HepG2 (cell line): ENCODE measurements around the gene RAP1GAP2. TPM values are rescaled to one million over a fixed set of nuclear protein-coding genes. Genes with fewer than 3 reads are reported as not detected.

Experiments
- ATAC-seq: fragments of 200-7000 bp; cut with Tn5 transposase; 3 replicates; pipeline ENCODE4 v1.9.1; 2020; ENCODE audit warnings: mild to moderate bottlenecking, moderate library complexity
- BruUV-seq: library from RNA; stranded (reverse); fragments of 400-500 nt; replicated peaks from 2 replicates; lab custom pipeline; 2021; lab: Mats Ljungman, UMichigan
- CTCF ChIA-PET: fragments of 300-600 bp; formaldehyde crosslinking; extraction: SDS; loops from one replicate; lab custom pipeline; 2021; ENCODE audit warnings: low total read pairs, inconsistent platforms, low intra/inter-chr PET ratio; lab: Yijun Ruan, JAX
- POLR2A ChIA-PET: fragments of 350-600 bp; sonication (Branson Sonifier 250); formaldehyde crosslinking; loops from one replicate; lab custom pipeline; 2020; ENCODE audit warnings: antibody characterized with exemption, inconsistent platforms; lab: Yijun Ruan, JAX
- DNase-seq: peaks from one replicate; pipeline ENCODE4 v3.0.0-alpha.2; 2015; ENCODE audit warnings: low spot score
- FAIRE-seq: peaks from 3 replicates; lab custom pipeline; 2011; peaks lifted over from hg19 to GRCh38; lab: Jason Lieb, UNC
- H2AFZ ChIP-seq: one replicate; pipeline ENCODE4 v1.6.1; 2011; ENCODE audit warnings: low read length, inconsistent platforms
- H3K27ac ChIP-seq: fragments of 300-600 bp; 3 replicates; pipeline ENCODE4 v1.8.0; 2011; ENCODE audit warnings: mixed run types, mild to moderate bottlenecking, mixed read lengths, low read length, inconsistent platforms; ENCODE audit not compliant: insufficient read depth; ENCODE audit errors: extremely low read length
- H3K27me3 ChIP-seq, 2 experiments: fragments of 200-600 bp in 1 of 2; 2 replicates in 1 of 2; 3 replicates in 1 of 2; pipeline versions ENCODE4 v1.6.0 to v1.8.0; 2011; ENCODE audit warnings: low read length in 2 of 2, mild to moderate bottlenecking in 2 of 2, moderate library complexity in 2 of 2, inconsistent platforms in 1 of 2; ENCODE audit not compliant: insufficient read depth in 2 of 2, control insufficient read depth in 1 of 2
- H3K36me3 ChIP-seq, 2 experiments: fragments of 200-600 bp in 1 of 2; replicated peaks in 1 of 2; 2 replicates in 1 of 2; 3 replicates in 1 of 2; pipeline versions ENCODE4 v1.5.1 to v1.8.0; 2011; ENCODE audit warnings: low read length in 2 of 2, inconsistent platforms in 1 of 2; ENCODE audit not compliant: insufficient read depth in 2 of 2, control insufficient read depth in 1 of 2
- H3K4me1 ChIP-seq: 2 replicates; pipeline ENCODE4 v1.5.1; 2012; ENCODE audit warnings: low read length, inconsistent platforms; ENCODE audit not compliant: insufficient read depth
- H3K4me2 ChIP-seq: 2 replicates; pipeline ENCODE4 v1.6.0; 2011; ENCODE audit warnings: low read depth, low read length, inconsistent platforms
- H3K4me3 ChIP-seq, 3 experiments: fragments of 200-600 bp in 1 of 3; sonication (generic), shearing (Covaris generic) in 1 of 3; replicated peaks in 1 of 3; 2 replicates each; pipeline ENCODE4 v1.5.1; 2011 to 2016; ENCODE audit warnings: low read length in 3 of 3, inconsistent platforms in 2 of 3, low read depth in 2 of 3, mild to moderate bottlenecking in 2 of 3, control low read depth in 1 of 3, mixed read lengths in 1 of 3; ENCODE audit not compliant: insufficient read depth in 1 of 3
- H3K79me2 ChIP-seq: one replicate; pipeline ENCODE4 v1.6.1; 2011; ENCODE audit warnings: low read length, inconsistent platforms; ENCODE audit not compliant: insufficient read depth
- H3K9ac ChIP-seq: 2 replicates; pipeline ENCODE4 v1.6.0; 2011; ENCODE audit warnings: mild to moderate bottlenecking, low read depth, low read length, inconsistent platforms; ENCODE audit not compliant: insufficient read depth
- H3K9me3 ChIP-seq: 2 replicates; pipeline ENCODE4 v1.5.1; 2012; ENCODE audit warnings: mild to moderate bottlenecking, low read length
- H4K20me1 ChIP-seq: 2 replicates; pipeline ENCODE4 v1.6.0; 2011; ENCODE audit warnings: inconsistent platforms, mild to moderate bottlenecking, low read length, moderate library complexity; ENCODE audit not compliant: insufficient read depth
- CHD4 ChIP-seq: fragments of 200-600 bp; sonication (generic); IDR thresholded peaks from 2 replicates; pipeline ENCODE4 v1.7.0; 2017; ENCODE audit warnings: mild to moderate bottlenecking, low read length, borderline replicate concordance
- USF2 ChIP-seq, 2 experiments: sonication (generic) in 1 of 2; formaldehyde crosslinking in 1 of 2; IDR thresholded peaks; 2 replicates each; pipeline versions ENCODE4 v1.5.1 to v1.6.1; 2011 to 2020; ENCODE audit warnings: borderline replicate concordance in 1 of 2, low read depth in 1 of 2, low read length in 1 of 2, mild to moderate bottlenecking in 1 of 2, missing genetic modification reagents in 1 of 2, moderate library complexity in 1 of 2
- ZNF687 ChIP-seq: sonication (generic); formaldehyde crosslinking; IDR thresholded peaks from 2 replicates; pipeline ENCODE4 v1.5.1; 2020; ENCODE audit warnings: mild to moderate bottlenecking, missing genetic modification reagents, moderate library complexity
- WGBS: methylation state at CpG from one replicate; pipeline ENCODE4 v1.1.6; 2017; ENCODE audit warnings: low lambda C conversion rate; 5-methylcytosine and 5-hydroxymethylcytosine counted together
- in situ Hi-C: cut with HindIII; loops from 2 replicates; pipeline ENCODE4 v1.10.0; 2017; ENCODE audit warnings: low pct_unique_long_range_greater_than_20kb; ENCODE audit not compliant: extremely low pct_ligation_motif_present
- intact Hi-C: fragments of 100-400 bp; cut with micrococcal nuclease; formaldehyde crosslinking; loops from one replicate; pipeline ENCODE4 v1.10.0; 2022; ENCODE audit not compliant: unreplicated experiment
- polyA plus RNA-seq, 8 experiments: library from polyadenylated mRNA; depleted of rRNA in 3 of 8; stranded (reverse) in 7 of 8; unstranded in 1 of 8; fragments of >200 nt; fragmentation: Illumina TruSeq in 4 of 8; extraction: Trizol in 4 of 8; gene quantifications; 2 replicates each; pipeline versions ENCODE4 v1.2.1 to v1.2.3, GENCODE V29; 2011 to 2016; ENCODE audit warnings: low read depth in 4 of 8, missing spikeins in 1 of 8, mixed read lengths in 1 of 8; ENCODE audit not compliant: insufficient read depth in 1 of 8
- total RNA-seq, 5 experiments: library from RNA; depleted of rRNA; stranded (reverse); fragments of >200 nt; fragmentation: Illumina TruSeq; extraction: Trizol; gene quantifications; 2 replicates each; pipeline ENCODE4 v1.2.3, GENCODE V29; 2016; ENCODE audit warnings: low read depth in 1 of 5
- TF ChIP-seq, protein P1 (sequence below): sonication (generic); formaldehyde crosslinking; IDR thresholded peaks from 2 replicates; pipeline ENCODE4 v1.5.0; 2020; ENCODE audit warnings: mild to moderate bottlenecking, missing genetic modification reagents, borderline replicate concordance
- TF ChIP-seq, protein P2 (sequence below): sonication (generic); formaldehyde crosslinking; IDR thresholded peaks from 2 replicates; pipeline ENCODE4 v1.8.0; 2022; ENCODE audit warnings: mild to moderate bottlenecking, missing genetic modification reagents; ENCODE audit not compliant: insufficient replicate concordance

RAP1GAP2 gene
- total and polyA plus RNA-seq, 2 of the 13 experiments (the other 11 are each of a cell fraction or from before 2014, with no cell fraction given) = 10.9 to 12.0 TPM

DNA sequence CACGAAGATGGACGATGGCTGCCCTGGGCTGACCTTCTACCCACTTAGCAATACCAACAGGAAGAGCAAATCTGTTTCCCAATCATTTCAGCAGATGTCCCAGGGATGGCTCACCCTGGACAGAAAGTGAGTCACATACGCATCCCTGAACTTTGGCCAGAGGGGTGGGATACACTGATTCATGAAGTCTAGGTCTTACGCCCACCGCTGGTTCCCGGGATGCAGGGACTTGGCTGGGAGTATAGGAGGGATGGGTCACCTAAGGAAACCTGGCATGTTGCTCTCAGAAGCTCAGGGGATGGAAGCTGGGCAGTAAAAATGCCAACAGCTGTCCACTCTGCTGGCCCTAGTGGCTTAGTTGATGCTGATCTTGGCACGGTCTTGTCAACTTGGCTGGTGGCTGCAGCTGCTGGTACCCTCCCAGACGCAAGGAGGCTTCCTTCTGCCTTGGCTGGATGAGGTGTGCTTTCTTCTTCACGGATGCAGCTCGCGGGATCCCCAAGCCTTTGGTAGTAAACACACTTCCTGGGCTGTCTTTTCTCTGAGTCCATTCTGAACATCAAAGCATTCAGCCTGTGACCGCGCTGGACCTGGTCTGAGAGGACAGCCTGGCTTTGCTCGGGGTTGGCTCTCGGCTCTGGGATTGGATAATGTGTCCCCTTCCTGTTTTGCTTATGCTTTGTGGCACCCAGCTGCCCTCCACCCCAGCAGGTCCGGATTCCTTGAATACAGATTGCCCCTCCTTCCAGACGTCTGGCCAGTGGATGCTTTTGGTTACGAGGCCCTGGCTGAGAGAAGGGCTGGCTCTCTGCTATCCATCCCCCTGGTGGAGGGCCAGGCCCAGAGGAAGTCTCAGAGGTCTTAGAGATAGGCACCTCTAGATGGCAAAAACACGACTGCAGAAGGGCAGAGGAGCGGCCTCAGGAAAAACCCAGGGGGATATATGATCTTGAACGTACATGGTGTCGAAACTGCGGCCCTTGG lies 71.5 kb downstream of the RAP1GAP2 start (continued):
- TF ChIP-seq, protein P1, sequence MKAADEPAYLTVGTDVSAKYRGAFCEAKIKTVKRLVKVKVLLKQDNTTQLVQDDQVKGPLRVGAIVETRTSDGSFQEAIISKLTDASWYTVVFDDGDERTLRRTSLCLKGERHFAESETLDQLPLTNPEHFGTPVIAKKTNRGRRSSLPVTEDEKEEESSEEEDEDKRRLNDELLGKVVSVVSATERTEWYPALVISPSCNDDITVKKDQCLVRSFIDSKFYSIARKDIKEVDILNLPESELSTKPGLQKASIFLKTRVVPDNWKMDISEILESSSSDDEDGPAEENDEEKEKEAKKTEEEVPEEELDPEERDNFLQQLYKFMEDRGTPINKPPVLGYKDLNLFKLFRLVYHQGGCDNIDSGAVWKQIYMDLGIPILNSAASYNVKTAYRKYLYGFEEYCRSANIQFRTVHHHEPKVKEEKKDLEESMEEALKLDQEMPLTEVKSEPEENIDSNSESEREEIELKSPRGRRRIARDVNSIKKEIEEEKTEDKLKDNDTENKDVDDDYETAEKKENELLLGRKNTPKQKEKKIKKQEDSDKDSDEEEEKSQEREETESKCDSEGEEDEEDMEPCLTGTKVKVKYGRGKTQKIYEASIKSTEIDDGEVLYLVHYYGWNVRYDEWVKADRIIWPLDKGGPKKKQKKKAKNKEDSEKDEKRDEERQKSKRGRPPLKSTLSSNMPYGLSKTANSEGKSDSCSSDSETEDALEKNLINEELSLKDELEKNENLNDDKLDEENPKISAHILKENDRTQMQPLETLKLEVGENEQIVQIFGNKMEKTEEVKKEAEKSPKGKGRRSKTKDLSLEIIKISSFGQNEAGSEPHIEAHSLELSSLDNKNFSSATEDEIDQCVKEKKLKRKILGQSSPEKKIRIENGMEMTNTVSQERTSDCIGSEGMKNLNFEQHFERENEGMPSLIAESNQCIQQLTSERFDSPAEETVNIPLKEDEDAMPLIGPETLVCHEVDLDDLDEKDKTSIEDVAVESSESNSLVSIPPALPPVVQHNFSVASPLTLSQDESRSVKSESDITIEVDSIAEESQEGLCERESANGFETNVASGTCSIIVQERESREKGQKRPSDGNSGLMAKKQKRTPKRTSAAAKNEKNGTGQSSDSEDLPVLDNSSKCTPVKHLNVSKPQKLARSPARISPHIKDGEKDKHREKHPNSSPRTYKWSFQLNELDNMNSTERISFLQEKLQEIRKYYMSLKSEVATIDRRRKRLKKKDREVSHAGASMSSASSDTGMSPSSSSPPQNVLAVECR (CRISPR knock-in tag) = no peak
- TF ChIP-seq, all 625 proteins: peak for 59

- no peaks in the 10 kb centered on the region for H3K36me3 ChIP-seq
- DNase-seq (no peak), ATAC-seq (no peak), FAIRE-seq (no peak)
- H3K9me3 ChIP-seq = no peaks in the 10 kb centered on the region
- ChIA-PET POLR2A (interaction anchor here (3.0 kb wide), 1 partner anchor 22 kb away, joined by 12 read pairs; no protein-coding TSS in a partner anchor), CTCF (no interaction called here)
- H4K20me1 ChIP-seq = no peaks in the 10 kb centered on the region
- no peak overlapping the region; a peak in 1 of 6 replicates for H3K4me3 ChIP-seq
- H2AFZ ChIP-seq = no peak overlapping the region
- in situ Hi-C loops (no loop called here), intact Hi-C loops (no loop called here)
- no peak overlapping the region for H3K27ac ChIP-seq
- H3K4me2 ChIP-seq = peak overlapping the region; percentile 30; the same call in 1 of the 2 replicates
- H3K9ac ChIP-seq = no peak overlapping the region
- no peaks in the 10 kb centered on the region for H3K79me2 ChIP-seq
- WGBS = 12% methylated on average over 8 of the region's 13 CpGs
- no TSS peak for BruUV-seq
- H3K27me3 ChIP-seq = no peaks in the 10 kb centered on the region
- peaks cover 46% of the 10 kb centered on the region for H3K4me1 ChIP-seq
- TF ChIP-seq ZNF687 (peak; percentile 28; the same call in 1 of the 2 replicates), CHD4 (no peak), USF2 (IDR thresholded peaks at IDR 0.05; ENCODE audit: low read depth, low read length) (0 out of 2 replicates have a peak, but pooled peaks have one; percentile 5), USF2 (CRISPR knock-in tag; IDR thresholded peaks at IDR 0.05; ENCODE audit: borderline replicate concordance) (no peak; the same call in 1 of the 2 replicates)
- TF ChIP-seq, protein P2, sequence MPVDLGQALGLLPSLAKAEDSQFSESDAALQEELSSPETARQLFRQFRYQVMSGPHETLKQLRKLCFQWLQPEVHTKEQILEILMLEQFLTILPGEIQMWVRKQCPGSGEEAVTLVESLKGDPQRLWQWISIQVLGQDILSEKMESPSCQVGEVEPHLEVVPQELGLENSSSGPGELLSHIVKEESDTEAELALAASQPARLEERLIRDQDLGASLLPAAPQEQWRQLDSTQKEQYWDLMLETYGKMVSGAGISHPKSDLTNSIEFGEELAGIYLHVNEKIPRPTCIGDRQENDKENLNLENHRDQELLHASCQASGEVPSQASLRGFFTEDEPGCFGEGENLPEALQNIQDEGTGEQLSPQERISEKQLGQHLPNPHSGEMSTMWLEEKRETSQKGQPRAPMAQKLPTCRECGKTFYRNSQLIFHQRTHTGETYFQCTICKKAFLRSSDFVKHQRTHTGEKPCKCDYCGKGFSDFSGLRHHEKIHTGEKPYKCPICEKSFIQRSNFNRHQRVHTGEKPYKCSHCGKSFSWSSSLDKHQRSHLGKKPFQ (CRISPR knock-in tag) = no peak
Observed at GRCh38 chr17:2869604-2870003, 73.4 kb downstream of the RAP1GAP2 start.
